Stimulated activated naive CD4-positive, alpha-beta T cell treated with Interleukin-2 at 50 U/mL for 16 hours (primary cell): Measurements from ENCODE around the gene UFC1.

ENCODE experiments used
- DNase-seq: peaks from one replicate; lab custom pipeline; 2025; lab: John Stamatoyannopoulos, UW

Gene UFC1

DNA sequence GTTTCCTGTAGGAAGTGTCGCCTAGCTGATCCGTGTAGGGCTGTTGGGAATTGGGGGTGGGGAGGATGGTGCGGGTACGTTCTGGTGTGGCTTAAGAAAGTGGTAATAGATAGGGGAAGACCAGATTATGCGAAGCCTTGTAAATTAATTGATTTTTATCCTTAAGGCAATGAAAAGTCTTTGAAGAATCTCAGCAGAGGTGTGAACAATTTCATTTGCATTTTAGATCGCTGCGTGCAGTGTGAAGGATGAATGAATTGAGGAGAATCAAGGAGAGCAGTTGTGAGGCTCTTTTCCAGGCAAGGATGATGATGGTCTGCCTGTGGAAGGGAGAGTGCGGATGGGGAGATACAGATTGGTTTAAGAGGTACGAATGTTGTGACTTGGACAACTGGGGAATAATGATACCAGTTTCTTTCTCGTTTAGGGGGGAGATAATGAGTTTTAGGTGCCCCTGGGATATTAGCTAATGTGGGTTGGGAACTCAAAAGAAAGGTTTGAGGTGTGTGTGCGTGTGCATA is 20.5 kb upstream of the UFC1 start:
- no peak for DNase-seq

- no peak for DNase-seq
Observed at GRCh38 chr1:161137881-161138280, 15.9 kb upstream of the UFC1 start.

DNA sequence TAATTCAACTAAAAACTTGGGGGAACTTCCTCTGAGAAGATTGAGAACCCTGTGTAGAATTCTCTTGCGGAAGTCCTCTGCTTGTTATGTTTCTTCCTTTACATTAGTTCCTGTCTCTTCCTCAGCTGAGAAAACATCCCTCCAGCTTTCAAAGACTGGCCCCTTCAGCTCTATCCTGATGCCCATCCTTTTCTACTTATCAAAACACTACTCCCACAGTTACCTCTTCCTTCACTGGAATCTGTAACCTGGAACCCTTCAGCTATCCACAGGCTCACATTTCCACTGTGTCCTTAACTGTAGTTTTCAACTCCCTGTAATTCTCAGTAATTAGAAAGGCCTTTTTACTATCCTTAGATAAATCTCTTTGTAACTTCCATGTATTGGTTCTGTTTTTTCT is 15.3 kb upstream of the UFC1 start:
- DNase-seq, result no peak

DNA sequence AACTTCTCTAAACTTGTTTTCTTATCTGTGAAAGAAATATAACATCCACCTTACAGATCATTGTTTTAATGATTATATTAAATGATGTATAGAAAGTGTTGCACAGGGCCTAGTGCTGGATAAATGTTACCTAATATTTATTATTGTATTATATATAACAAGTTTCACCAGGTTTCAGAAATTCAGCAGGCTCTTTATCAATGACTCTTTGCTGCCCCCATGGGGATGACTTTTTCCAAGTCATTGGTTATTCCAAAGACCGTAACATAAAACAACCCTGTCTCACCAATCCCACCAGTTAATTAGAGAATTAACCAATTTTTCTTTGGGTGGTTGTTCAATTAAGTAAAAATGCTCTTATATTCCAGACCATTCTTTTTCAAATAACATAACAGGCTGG is 14.0 kb upstream of the UFC1 start:
- DNase-seq, result no peak

GRCh38 chr1:161140755-161141400 is 12.9 kb upstream of the UFC1 start:
- no peak for DNase-seq

- no peak for DNase-seq
Observed at GRCh38 chr1:161145832-161146231, 7.9 kb upstream of the UFC1 start.

- no peak for DNase-seq
Observed at GRCh38 chr1:161153176-161153575, 602 bp upstream of the UFC1 start.

DNA sequence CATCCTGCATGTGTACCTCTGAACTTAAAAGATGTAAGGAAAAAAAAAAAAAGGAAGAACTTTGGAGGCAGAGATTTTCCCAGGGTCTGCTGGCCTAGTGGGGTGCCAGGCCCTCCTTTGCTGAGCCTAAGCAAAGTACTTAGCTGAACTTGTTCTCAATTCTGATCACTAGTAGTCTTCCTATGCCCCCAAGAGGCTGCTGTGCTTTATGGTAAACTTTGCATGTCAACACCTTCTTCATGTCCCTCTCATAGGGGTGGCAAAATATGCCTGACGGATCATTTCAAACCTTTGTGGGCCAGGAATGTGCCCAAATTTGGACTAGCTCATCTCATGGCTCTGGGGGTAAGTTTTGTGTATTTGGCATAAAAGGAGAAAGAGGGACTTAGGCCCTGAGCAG is 4.1 kb downstream of the UFC1 start:
- no peak for DNase-seq

DNA sequence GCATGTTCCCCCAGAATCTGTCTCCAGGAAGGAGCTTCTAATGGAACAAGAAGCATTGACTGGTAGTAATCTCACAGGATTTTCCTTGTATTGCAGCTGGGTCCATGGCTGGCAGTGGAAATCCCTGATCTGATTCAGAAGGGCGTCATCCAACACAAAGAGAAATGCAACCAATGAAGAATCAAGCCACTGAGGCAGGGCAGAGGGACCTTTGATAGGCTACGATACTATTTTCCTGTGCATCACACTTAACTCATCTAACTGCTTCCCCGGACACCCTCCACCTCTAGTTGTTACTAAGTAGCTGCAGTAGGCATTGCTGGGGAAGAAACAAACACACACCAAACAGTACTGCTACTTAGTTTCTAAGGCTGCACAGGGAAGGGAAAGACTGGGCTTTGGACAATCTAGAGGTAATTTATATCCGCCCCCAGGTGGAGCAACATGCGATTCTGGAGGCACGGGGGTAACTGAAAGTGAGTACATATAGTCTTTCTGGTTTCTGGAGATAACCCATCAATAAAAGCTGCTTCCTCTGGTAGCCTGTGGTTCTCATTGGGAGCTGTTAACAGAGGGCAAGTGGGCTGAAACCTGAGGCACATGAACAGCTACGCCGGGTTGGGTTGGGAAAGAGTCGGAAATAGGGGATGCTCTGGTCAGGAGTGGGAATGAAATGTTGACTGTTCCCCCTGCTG is 4.7 kb downstream of the UFC1 start:
- DNase-seq, result no peak

GRCh38 chr1:161159087-161159912 is 5.5 kb downstream of the UFC1 start, which contains the start of gene USP21:
USP21 (plus strand) TSS chr1:161159500; CDS start chr1:161160641, 1,141 bp downstream.
- DNase-seq, result peak; percentile 86

- DNase-seq, result no peak
Observed at GRCh38 chr1:161159913-161160243, 6.1 kb downstream of the UFC1 start.

GRCh38 chr1:161160671-161161145 is 6.9 kb downstream of the UFC1 start:
- DNase-seq, result no peak

- no peak for DNase-seq
Observed at GRCh38 chr1:161161652-161162051, 7.9 kb downstream of the UFC1 start.

DNA sequence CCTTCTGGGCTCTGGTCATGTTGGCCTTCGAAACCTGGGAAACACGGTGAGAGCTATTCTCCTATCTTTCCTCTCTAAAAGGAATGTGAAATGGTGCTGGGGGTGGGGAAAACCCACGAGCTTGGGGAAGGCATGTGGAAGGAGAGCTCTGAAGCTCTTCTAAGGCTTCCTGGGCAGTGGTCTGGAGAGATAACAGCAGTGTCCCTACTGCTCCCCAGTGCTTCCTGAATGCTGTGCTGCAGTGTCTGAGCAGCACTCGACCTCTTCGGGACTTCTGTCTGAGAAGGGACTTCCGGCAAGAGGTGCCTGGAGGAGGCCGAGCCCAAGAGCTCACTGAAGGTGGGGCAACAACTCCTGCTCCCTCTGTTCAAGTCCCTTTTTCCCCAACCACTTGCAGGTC is 8.3 kb downstream of the UFC1 start:
- no peak for DNase-seq

DNA sequence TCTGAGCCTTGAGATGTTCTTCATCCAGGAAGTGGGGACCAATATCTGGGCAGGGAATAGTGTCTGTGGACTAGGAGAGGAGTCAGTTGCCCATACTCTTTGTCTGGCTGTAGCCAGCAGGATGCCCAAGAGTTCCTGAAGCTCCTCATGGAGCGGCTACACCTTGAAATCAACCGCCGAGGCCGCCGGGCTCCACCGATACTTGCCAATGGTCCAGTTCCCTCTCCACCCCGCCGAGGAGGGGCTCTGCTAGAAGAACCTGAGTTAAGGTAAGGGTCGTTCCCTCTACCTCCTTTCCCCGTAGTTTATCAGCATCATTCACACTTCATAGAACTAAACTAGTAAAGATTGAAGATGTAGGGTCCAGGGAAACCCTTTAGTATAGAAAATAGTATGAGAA is 9.0 kb downstream of the UFC1 start:
- no peak for DNase-seq

GRCh38 chr1:161163793-161164192 is 10.0 kb downstream of the UFC1 start:
- no peak for DNase-seq

DNA sequence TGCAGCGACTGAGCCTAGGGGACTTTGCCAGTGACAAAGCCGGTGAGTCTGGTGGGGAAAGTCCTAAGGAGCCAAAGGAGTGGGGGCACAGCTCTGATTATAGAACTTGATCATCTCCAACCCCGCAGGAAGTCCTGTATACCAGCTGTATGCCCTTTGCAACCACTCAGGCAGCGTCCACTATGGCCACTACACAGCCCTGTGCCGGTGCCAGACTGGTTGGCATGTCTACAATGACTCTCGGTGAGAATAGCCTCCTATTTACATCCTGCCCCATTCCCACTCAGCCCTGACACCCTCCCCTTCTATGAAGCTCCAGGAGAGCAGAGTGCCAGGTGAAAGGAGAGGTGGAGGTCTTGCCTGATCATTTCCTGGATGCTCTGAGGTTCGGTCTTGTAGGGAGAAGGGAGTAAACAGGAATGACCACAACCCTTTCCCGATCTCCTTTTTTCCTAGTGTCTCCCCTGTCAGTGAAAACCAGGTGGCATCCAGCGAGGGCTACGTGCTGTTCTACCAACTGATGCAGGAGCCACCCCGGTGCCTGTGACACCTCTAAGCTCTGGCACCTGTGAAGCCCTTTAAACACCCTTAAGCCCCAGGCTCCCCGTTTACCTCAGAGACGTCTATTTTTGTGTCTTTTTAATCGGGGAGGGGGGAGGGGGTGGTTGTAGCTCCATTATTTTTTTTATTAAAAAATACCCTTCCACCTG is 11.3 kb downstream of the UFC1 start:
- DNase-seq, result no peak

DNA sequence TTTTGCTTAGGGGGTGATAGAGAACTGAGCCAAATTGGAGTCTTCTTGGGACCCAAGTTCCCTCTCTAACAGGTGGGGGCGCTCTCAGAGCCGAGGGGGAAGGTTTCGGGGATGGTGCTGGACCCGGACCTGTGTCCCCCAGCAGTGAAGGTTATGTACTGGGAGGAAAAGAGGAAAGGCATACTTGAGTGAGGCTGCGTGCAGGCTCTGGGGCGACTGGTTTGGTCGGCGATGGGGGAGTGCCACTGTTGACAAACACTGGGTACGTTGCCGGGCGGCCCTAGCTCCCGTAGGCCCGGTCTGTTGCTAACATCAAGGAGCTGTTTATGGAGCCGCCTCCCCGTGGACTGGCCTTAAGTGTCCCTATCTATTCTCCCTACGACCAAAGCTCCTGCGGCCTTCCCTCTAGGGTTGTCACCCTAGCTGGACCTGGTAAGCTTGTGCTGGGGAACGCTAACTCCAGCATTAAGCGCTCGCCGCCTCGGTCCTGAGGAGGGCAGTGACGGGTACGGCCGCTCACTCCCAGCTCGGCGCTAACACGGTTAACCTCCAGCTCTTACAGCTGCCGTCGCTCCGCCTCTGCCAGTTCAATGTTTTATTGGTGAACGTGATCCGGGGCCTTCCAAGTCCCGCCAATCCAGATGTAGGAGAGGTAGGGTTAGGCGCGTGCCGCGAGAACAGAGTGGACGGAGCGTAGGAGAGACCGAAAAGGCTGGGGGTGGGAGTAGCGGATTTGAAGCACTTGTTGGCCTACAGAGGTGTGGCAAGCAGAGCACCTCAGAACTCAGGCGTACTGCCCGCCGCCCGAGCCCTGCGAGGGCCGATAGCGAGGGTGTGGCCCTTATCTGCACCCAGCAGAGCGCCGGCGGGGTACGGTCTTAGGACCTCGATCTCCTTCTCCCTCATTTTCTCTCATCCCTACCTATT is 12.2 kb downstream of the UFC1 start, which contains the start of gene PPOX:
PPOX (plus strand) TSS at position 685 of the 927 bp plus-strand sequence. CDS start 422 bp downstream, outside the sequence.
- peak; percentile 95 for DNase-seq

DNA sequence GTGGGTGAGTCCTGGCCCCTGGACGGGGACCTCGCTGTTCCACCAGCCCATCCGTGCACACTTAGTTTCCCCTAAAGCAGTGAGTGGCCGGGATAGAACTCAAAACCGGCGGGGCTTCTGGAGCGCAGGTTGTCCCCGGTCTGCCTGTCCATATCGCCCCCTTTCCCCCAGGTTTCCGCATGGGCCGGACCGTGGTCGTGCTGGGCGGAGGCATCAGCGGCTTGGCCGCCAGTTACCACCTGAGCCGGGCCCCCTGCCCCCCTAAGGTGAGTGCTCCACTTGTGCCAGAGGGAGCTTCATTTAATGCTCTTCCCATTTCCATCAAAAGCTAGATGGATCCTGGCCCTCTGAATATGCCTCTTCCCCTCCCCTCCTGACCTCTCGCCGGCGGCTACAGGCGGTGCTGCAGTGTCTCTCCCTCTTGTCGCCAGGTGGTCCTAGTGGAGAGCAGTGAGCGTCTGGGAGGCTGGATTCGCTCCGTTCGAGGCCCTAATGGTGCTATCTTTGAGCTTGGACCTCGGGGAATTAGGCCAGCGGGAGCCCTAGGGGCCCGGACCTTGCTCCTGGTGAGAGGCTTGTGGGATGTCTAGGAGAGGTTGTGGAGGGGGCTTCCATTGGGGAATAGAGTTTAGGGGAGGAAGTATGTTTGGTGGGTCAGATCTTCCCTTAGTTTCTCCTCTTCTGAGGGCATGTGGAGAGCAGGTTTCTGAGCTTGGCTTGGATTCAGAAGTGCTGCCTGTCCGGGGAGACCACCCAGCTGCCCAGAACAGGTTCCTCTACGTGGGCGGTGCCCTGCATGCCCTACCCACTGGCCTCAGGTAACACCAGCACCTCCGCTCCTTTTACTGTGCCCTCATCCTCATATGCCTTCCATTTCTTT is 13.1 kb downstream of the UFC1 start:
- no peak for DNase-seq

GRCh38 chr1:161168906-161169305 is 15.1 kb downstream of the UFC1 start:
- DNase-seq, result no peak
